ENCODE results near the gene SLC6A2. TPM values are rescaled to one million over a fixed set of nuclear protein-coding genes. Genes with fewer than 3 reads are reported as not detected.

Gene SLC6A2
- total RNA-seq, 2 experiments from 2014 or later, result not detected

- Mint-ChIP-seq H3K4me3 (no peak overlapping the region), H3K4me1 (ENCODE audit: low read depth) (no peaks in the 10 kb centered on the region), H3K27me3 (peaks cover 25% of the 10 kb centered on the region), H3K27ac (no peak overlapping the region), H3K36me3 (ENCODE audit: low read depth) (no peaks in the 10 kb centered on the region), H3K9me3 (peaks cover 4% of the 10 kb centered on the region)
- Histone ChIP-seq H3K27me3 (ENCODE audit: control insufficient read depth in 1 of 2, insufficient read depth in 2 of 2, low read length in 2 of 2) (peaks cover 14 to 18% of the 10 kb centered on the region in 2 experiments), H3K4me3 (ENCODE audit: low read length) (no peak overlapping the region), H3K4me1 (ENCODE audit: insufficient read depth, low read length) (no peaks in the 10 kb centered on the region), H3K36me3 (ENCODE audit: insufficient read depth, low read length) (no peaks in the 10 kb centered on the region), H3K27ac (ENCODE audit: low read depth in 1 of 2, low read length in 2 of 2) (no peak overlapping the region), H3K9me3 (ENCODE audit: control insufficient read depth in 1 of 2, insufficient read depth in 1 of 2, low read length in 2 of 2) (peaks cover 0 to 7% of the 10 kb centered on the region in 2 experiments)
- DNase-seq, result no peak
- no peak for TF ChIP-seq CTCF (IDR thresholded peaks at IDR 0.05)
- no peak for ATAC-seq (ENCODE audit: poor library complexity)
- intact Hi-C loops (cut with DNase I, micrococcal nuclease), result no loop called here
- ChIA-PET POLR2A (no interaction called here), CTCF (no interaction called here)
These were observed 4.2 kb downstream of the SLC6A2 start for GRCh38 chr16:55660026-55660425.

GRCh38 chr16:55660828-55661227 lies 5.0 kb downstream of the SLC6A2 start:
- no peaks in the 10 kb centered on the region for H3K4me1 Mint-ChIP-seq (ENCODE audit: low read depth)
- H3K9me3 ChIP-seq (ENCODE audit: control insufficient read depth in 1 of 2, insufficient read depth in 1 of 2, low read length in 2 of 2), result no peaks in the 10 kb centered on the region
- ChIA-PET CTCF (no interaction called here), POLR2A (no interaction called here)
- TF ChIP-seq CTCF (IDR thresholded peaks at IDR 0.05), result no peak
- no peak overlapping the region for H3K4me3 ChIP-seq (ENCODE audit: low read length)
- no peak overlapping the region for H3K4me3 Mint-ChIP-seq
- DNase-seq (no peak), ATAC-seq (ENCODE audit: poor library complexity) (no peak)
- H3K36me3 Mint-ChIP-seq (ENCODE audit: low read depth), result no peaks in the 10 kb centered on the region
- H3K36me3 ChIP-seq (ENCODE audit: insufficient read depth, low read length), result no peaks in the 10 kb centered on the region
- no peak overlapping the region for H3K27ac Mint-ChIP-seq
- peaks cover 25% of the 10 kb centered on the region for H3K27me3 Mint-ChIP-seq
- H3K9me3 Mint-ChIP-seq, result peaks cover 4% of the 10 kb centered on the region
- peaks cover 11 to 12% of the 10 kb centered on the region in 2 experiments for H3K27me3 ChIP-seq (ENCODE audit: control insufficient read depth in 1 of 2, insufficient read depth in 2 of 2, low read length in 2 of 2)
- H3K27ac ChIP-seq (ENCODE audit: low read depth in 1 of 2, low read length in 2 of 2), result no peak overlapping the region
- intact Hi-C loops (cut with DNase I, micrococcal nuclease), result no loop called here
- no peaks in the 10 kb centered on the region for H3K4me1 ChIP-seq (ENCODE audit: insufficient read depth, low read length)

GRCh38 chr16:55661941-55662643 lies 6.3 kb downstream of the SLC6A2 start:
- H3K9me3 Mint-ChIP-seq, result peaks cover 4% of the 10 kb centered on the region
- no peak overlapping the region for H3K27ac Mint-ChIP-seq
- H3K4me1 Mint-ChIP-seq (ENCODE audit: low read depth), result no peaks in the 10 kb centered on the region

More at GRCh38 chr16:55661941-55662643, 6.3 kb downstream of the SLC6A2 start:
- CTCF ChIA-PET, result no interaction called here
- Histone ChIP-seq H3K9me3 (ENCODE audit: control insufficient read depth in 1 of 2, insufficient read depth in 1 of 2, low read length in 2 of 2) (no peaks in the 10 kb centered on the region), H3K4me1 (ENCODE audit: insufficient read depth, low read length) (no peaks in the 10 kb centered on the region), H3K36me3 (ENCODE audit: insufficient read depth, low read length) (no peaks in the 10 kb centered on the region), H3K27me3 (ENCODE audit: control insufficient read depth in 1 of 2, insufficient read depth in 2 of 2, low read length in 2 of 2) (peaks cover 2 to 4% of the 10 kb centered on the region in 2 experiments), H3K4me3 (ENCODE audit: low read length) (no peak overlapping the region), H3K27ac (ENCODE audit: low read depth in 1 of 2, low read length in 2 of 2) (no peak overlapping the region)
- Mint-ChIP-seq H3K36me3 (ENCODE audit: low read depth) (no peaks in the 10 kb centered on the region), H3K4me3 (no peak overlapping the region), H3K27me3 (peaks cover 24% of the 10 kb centered on the region)
- DNase-seq (no peak), ATAC-seq (ENCODE audit: poor library complexity) (no peak)
- intact Hi-C loops (cut with DNase I, micrococcal nuclease), result no loop called here
- POLR2A ChIA-PET, result no interaction called here
- TF ChIP-seq CTCF (IDR thresholded peaks at IDR 0.05), result no peak
